Epithelial cell of esophagus (primary cell): ENCODE results near the gene CABLES1.

Source experiments
- DNase-seq: peaks from one replicate; pipeline ENCODE4 v3.0.0; 2010; ENCODE audit warnings: low read depth
- H3K4me3 ChIP-seq: 2 replicates; pipeline ENCODE4 v1.5.1; 2011; ENCODE audit warnings: mild to moderate bottlenecking, low read length, control low read depth
- CTCF ChIP-seq: IDR thresholded peaks from 2 replicates; pipeline ENCODE4 v1.5.1; 2011; ENCODE audit warnings: low read depth, mild to moderate bottlenecking, low read length, control low read depth, inconsistent platforms; ENCODE audit not compliant: insufficient read depth; ENCODE audit errors: missing control alignments

CABLES1 gene

GRCh38 chr18:23211146-23211545 lies 75.9 kb downstream of the CABLES1 start:
- no peak overlapping the region for H3K4me3 ChIP-seq
- no peak for TF ChIP-seq CTCF
- DNase-seq: no peak

- DNase-seq: no peak
- no peak for TF ChIP-seq CTCF
- H3K4me3 ChIP-seq: no peak overlapping the region
Measured at GRCh38 chr18:23212161-23212560, 76.9 kb downstream of the CABLES1 start.

GRCh38 chr18:23213200-23213599 lies 77.9 kb downstream of the CABLES1 start:
- TF ChIP-seq CTCF: no peak
- no peak for DNase-seq
- no peak overlapping the region for H3K4me3 ChIP-seq

GRCh38 chr18:23217781-23218180 lies 82.5 kb downstream of the CABLES1 start:
- no peak for TF ChIP-seq CTCF
- no peak overlapping the region for H3K4me3 ChIP-seq
- no peak for DNase-seq

GRCh38 chr18:23220355-23220754 lies 85.1 kb downstream of the CABLES1 start:
- TF ChIP-seq CTCF: no peak
- DNase-seq: peak; percentile 44
- no peak overlapping the region for H3K4me3 ChIP-seq

- H3K4me3 ChIP-seq: no peak overlapping the region
- DNase-seq: no peak
- TF ChIP-seq CTCF: no peak
Measured at GRCh38 chr18:23223641-23224040, 88.4 kb downstream of the CABLES1 start.

GRCh38 chr18:23225503-23225902 lies 90.2 kb downstream of the CABLES1 start:
- DNase-seq: no peak
- TF ChIP-seq CTCF: no peak
- no peak overlapping the region for H3K4me3 ChIP-seq
